ENCODE results near the gene TMEM200B. TPM values are rescaled to one million over a fixed set of nuclear protein-coding genes. Genes with fewer than 3 reads are reported as not detected.

The TMEM200B gene
- total and polyA plus RNA-seq, 10 of the 15 experiments (the other 5 are each of a cell fraction or from before 2014, with no cell fraction given), result 0.03 to 1.4 (median 0.08) TPM; not detected in 3

DNA sequence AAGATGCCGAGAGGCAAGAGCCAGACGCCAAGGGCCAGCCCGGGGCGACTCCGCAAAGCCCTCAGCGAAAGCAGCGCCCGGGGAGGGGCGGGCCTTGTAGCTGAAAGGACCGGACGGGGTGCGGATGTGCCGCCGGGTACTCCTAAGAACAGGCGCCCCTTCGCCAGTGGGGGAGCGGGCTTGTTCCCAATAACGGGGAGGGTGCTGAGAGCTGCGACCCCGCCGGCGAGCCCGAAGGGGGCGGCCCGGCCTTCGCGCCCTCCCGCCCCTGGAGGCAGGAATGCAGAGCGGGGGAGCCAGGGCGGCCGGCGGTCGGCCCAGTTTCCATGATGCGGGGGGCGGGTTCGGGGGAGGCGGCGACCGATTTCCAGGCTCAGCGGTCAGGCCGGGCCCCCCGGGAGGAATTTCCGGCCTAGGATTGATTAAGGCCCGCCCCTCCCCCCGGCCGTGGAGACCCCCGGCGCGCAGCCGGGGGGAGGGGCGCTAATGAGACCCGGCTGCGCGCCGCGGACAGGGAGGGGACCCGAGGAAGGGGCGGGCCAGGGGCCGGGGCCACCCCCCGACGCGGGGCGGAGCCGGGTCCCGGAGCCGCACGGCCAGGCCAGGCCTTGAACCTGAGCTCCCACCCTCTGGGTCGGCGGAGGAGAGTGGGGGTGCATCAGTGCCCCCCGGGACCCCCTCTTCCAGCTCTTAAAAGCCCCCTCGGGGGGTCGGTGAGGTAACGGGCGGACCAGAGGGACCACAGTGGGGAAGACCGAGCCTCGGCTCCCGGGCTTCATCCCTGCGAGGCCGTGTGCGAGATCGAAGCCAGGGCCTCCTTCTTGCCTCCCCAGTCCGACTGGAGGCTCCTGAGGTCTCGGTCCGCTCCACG, 898 bp upstream of the TMEM200B start:
- H2AFZ ChIP-seq (ENCODE audit: control insufficient read depth, low read depth, low read length), result no peak overlapping the region; the same call in 1 of the 2 replicates
- ATAC-seq (peak; percentile 68), FAIRE-seq (no peak), DNase-seq (ENCODE audit: low read depth, low spot score) (no peak)
- no peaks in the 10 kb centered on the region for H3K36me3 ChIP-seq (ENCODE audit: control insufficient read depth in 2 of 2, insufficient read depth in 2 of 2, low read length in 1 of 2)
- intact Hi-C loops (cut with micrococcal nuclease; ENCODE audit: unreplicated experiment), result loop anchor here (5.0 kb wide), 1 partner anchor 78 kb away; no protein-coding TSS in a partner anchor
- no peak overlapping the region for H3K27ac ChIP-seq (ENCODE audit: control insufficient read depth, insufficient read depth)
- ChIA-PET RAD21 (ENCODE audit: unreplicated experiment) (interaction anchor here (0.6 kb wide), 1 partner anchor 90 kb away, joined by 3 read pairs; no protein-coding TSS in a partner anchor), SMC1A (ENCODE audit: uncharacterized antibody, unreplicated experiment) (interaction anchor here (0.7 to 0.8 kb wide), 2 partner anchors 91 to 313 kb away, joined by 3 read pairs; no protein-coding TSS in a partner anchor), POLR2A (interaction anchor here (0.5 to 1.0 kb wide), 2 partner anchors 10 to 31 kb away, joined by 3 to 4 read pairs; no protein-coding TSS in a partner anchor), CTCF (interaction anchor here (0.7 to 1.3 kb wide), 2 partner anchors 78 to 243 kb away, joined by 3 read pairs; no protein-coding TSS in a partner anchor)
- H3K9me3 ChIP-seq (replicated peaks; ENCODE audit: control insufficient read depth, insufficient read depth, low read length), result no peaks in the 10 kb centered on the region
- peak overlapping the region; percentile 53 for H3K4me3 ChIP-seq
- H3K4me1 ChIP-seq (ENCODE audit: control insufficient read depth, insufficient read depth, low read length), result no peaks in the 10 kb centered on the region
- peak overlapping the region; percentile 86 for H3K4me2 ChIP-seq (ENCODE audit: control insufficient read depth, insufficient read depth)
- in situ Hi-C loops (cut with MboI), result no loop called here
- no peak overlapping the region for H3K9ac ChIP-seq (ENCODE audit: control insufficient read depth, insufficient read depth, low read length)
- peaks cover 6 to 16% of the 10 kb centered on the region in 2 experiments; a peak in 3 of 4 replicates for H3K27me3 ChIP-seq (replicated peaks in 1 of 2; ENCODE audit: control insufficient read depth in 2 of 2, insufficient read depth in 2 of 2, low read length in 1 of 2)
- TF ChIP-seq SUZ12 (IDR thresholded peaks at IDR 0.05; ENCODE audit: unreplicated experiment) (peak; percentile 38), RELA (IDR thresholded peaks at IDR 0.05; ENCODE audit: borderline replicate concordance, partially characterized antibody) (no peak), SMARCA5 (IDR thresholded peaks at IDR 0.05) (no peak), EZH2 (IDR thresholded peaks at IDR 0.05; ENCODE audit: borderline replicate concordance, control insufficient read depth, low read depth, low read length) (0 out of 2 replicates have a peak, but pooled peaks have one; percentile 7), ZBED1 (IDR thresholded peaks at IDR 0.05; ENCODE audit: borderline replicate concordance) (no peak), SMAD1 (IDR thresholded peaks at IDR 0.05; ENCODE audit: low read depth, partially characterized antibody) (no peak), CBX3 (IDR thresholded peaks at IDR 0.05; ENCODE audit: borderline replicate concordance, low read depth) (no peak), NFYA (IDR thresholded peaks at IDR 0.05; ENCODE audit: borderline replicate concordance, low read depth, low read length) (no peak)
- TF ChIP-seq, protein P1, sequence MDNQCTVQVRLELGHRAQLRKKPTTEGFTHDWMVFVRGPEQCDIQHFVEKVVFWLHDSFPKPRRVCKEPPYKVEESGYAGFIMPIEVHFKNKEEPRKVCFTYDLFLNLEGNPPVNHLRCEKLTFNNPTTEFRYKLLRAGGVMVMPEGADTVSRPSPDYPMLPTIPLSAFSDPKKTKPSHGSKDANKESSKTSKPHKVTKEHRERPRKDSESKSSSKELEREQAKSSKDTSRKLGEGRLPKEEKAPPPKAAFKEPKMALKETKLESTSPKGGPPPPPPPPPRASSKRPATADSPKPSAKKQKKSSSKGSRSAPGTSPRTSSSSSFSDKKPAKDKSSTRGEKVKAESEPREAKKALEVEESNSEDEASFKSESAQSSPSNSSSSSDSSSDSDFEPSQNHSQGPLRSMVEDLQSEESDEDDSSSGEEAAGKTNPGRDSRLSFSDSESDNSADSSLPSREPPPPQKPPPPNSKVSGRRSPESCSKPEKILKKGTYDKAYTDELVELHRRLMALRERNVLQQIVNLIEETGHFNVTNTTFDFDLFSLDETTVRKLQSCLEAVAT (IDR thresholded peaks at IDR 0.05), result no peak
- TF ChIP-seq, protein P2, sequence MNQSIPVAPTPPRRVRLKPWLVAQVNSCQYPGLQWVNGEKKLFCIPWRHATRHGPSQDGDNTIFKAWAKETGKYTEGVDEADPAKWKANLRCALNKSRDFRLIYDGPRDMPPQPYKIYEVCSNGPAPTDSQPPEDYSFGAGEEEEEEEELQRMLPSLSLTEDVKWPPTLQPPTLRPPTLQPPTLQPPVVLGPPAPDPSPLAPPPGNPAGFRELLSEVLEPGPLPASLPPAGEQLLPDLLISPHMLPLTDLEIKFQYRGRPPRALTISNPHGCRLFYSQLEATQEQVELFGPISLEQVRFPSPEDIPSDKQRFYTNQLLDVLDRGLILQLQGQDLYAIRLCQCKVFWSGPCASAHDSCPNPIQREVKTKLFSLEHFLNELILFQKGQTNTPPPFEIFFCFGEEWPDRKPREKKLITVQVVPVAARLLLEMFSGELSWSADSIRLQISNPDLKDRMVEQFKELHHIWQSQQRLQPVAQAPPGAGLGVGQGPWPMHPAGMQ (IDR thresholded peaks at IDR 0.05; ENCODE audit: borderline replicate concordance), result no peak
- TF ChIP-seq, protein P3, sequence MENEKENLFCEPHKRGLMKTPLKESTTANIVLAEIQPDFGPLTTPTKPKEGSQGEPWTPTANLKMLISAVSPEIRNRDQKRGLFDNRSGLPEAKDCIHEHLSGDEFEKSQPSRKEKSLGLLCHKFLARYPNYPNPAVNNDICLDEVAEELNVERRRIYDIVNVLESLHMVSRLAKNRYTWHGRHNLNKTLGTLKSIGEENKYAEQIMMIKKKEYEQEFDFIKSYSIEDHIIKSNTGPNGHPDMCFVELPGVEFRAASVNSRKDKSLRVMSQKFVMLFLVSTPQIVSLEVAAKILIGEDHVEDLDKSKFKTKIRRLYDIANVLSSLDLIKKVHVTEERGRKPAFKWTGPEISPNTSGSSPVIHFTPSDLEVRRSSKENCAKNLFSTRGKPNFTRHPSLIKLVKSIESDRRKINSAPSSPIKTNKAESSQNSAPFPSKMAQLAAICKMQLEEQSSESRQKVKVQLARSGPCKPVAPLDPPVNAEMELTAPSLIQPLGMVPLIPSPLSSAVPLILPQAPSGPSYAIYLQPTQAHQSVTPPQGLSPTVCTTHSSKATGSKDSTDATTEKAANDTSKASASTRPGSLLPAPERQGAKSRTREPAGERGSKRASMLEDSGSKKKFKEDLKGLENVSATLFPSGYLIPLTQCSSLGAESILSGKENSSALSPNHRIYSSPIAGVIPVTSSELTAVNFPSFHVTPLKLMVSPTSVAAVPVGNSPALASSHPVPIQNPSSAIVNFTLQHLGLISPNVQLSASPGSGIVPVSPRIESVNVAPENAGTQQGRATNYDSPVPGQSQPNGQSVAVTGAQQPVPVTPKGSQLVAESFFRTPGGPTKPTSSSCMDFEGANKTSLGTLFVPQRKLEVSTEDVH (IDR thresholded peaks at IDR 0.05; ENCODE audit: low read depth, partially characterized antibody), result no peak
- TF ChIP-seq, protein P4, sequence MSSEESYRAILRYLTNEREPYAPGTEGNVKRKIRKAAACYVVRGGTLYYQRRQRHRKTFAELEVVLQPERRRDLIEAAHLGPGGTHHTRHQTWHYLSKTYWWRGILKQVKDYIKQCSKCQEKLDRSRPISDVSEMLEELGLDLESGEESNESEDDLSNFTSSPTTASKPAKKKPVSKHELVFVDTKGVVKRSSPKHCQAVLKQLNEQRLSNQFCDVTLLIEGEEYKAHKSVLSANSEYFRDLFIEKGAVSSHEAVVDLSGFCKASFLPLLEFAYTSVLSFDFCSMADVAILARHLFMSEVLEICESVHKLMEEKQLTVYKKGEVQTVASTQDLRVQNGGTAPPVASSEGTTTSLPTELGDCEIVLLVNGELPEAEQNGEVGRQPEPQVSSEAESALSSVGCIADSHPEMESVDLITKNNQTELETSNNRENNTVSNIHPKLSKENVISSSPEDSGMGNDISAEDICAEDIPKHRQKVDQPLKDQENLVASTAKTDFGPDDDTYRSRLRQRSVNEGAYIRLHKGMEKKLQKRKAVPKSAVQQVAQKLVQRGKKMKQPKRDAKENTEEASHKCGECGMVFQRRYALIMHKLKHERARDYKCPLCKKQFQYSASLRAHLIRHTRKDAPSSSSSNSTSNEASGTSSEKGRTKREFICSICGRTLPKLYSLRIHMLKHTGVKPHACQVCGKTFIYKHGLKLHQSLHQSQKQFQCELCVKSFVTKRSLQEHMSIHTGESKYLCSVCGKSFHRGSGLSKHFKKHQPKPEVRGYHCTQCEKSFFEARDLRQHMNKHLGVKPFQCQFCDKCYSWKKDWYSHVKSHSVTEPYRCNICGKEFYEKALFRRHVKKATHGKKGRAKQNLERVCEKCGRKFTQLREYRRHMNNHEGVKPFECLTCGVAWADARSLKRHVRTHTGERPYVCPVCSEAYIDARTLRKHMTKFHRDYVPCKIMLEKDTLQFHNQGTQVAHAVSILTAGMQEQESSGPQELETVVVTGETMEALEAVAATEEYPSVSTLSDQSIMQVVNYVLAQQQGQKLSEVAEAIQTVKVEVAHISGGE (CRISPR knock-in tag; IDR thresholded peaks at IDR 0.05), result no peak
- no peaks in the 10 kb centered on the region; the same call in 1 of the 2 replicates for H4K20me1 ChIP-seq (ENCODE audit: control insufficient read depth, insufficient read depth)
- 14% methylated on average over 61 of the region's 85 CpGs for WGBS (ENCODE audit: insufficient coverage, insufficient replicate concordance, low lambda C conversion rate, missing lambda C conversion rate)
- BruUV-seq (replicated peaks), result no TSS peak
- H3K79me2 ChIP-seq (ENCODE audit: control insufficient read depth, insufficient read depth, low read length), result no peaks in the 10 kb centered on the region
